ENCODE results near the gene BAD.

DNA sequence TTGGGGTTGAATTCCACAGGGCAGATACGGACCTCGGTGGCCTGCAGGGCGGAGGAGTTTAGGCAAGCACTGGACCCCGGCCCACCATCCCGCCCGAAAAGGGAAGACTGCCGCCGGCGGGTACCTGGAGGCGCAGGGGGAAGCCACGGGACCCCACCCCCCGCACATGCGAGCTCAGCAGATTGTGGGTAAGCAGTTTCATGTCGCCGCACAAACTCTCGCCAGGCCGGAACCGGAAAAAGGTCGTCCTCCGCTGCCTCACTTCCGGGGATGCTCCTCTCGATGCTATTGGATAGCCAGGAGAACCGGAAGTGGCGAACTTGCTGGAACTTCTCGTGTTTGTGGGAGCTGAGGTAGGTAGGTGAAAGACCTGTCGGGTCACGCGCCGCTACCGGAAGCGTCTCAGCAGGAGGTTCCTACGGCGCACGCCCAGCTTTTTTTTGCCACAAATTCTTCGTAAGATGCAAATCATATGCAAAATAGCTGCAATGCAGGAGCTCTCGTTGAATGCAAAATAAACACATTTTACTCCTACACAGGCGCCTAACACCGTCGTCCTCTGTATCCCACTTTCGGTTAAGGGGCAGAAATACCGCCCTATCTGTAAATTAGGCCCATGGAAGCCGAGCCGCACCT lies 33.0 kb upstream of the BAD start, which contains the start of gene TRMT112:
- TF ChIP-seq, protein P1, sequence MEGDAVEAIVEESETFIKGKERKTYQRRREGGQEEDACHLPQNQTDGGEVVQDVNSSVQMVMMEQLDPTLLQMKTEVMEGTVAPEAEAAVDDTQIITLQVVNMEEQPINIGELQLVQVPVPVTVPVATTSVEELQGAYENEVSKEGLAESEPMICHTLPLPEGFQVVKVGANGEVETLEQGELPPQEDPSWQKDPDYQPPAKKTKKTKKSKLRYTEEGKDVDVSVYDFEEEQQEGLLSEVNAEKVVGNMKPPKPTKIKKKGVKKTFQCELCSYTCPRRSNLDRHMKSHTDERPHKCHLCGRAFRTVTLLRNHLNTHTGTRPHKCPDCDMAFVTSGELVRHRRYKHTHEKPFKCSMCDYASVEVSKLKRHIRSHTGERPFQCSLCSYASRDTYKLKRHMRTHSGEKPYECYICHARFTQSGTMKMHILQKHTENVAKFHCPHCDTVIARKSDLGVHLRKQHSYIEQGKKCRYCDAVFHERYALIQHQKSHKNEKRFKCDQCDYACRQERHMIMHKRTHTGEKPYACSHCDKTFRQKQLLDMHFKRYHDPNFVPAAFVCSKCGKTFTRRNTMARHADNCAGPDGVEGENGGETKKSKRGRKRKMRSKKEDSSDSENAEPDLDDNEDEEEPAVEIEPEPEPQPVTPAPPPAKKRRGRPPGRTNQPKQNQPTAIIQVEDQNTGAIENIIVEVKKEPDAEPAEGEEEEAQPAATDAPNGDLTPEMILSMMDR (IDR thresholded peaks at IDR 0.05): no peak
- TF ChIP-seq EZH2 (IDR thresholded peaks at IDR 0.05) (no peak), EZH2phosphoT487 (IDR thresholded peaks at IDR 0.05) (no peak)
